Measurements from ENCODE around the gene CABP1.

DNA sequence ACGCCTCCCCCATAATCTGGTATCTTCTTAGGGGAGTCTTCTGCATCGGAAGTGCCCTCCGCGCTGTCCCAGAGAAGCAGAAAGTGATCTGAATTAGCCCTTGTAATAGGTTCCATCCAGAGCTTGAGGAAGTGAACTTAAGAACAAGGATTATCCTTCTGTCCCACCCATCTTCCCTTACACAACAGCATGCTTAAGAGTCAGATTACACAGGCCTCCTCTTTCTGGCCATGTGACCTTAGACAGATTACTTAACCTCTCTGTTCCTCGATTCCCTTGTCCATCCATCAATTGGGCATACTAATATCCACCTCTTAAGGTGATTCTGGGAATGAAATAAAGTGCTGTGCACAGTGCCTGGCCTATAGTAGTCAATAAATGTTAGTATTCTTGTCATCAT, 11.4 kb downstream of the CABP1 start:
- TF ChIP-seq POLR2A (IDR thresholded peaks at IDR 0.05) = no peak
- TF ChIP-seq, protein P1, sequence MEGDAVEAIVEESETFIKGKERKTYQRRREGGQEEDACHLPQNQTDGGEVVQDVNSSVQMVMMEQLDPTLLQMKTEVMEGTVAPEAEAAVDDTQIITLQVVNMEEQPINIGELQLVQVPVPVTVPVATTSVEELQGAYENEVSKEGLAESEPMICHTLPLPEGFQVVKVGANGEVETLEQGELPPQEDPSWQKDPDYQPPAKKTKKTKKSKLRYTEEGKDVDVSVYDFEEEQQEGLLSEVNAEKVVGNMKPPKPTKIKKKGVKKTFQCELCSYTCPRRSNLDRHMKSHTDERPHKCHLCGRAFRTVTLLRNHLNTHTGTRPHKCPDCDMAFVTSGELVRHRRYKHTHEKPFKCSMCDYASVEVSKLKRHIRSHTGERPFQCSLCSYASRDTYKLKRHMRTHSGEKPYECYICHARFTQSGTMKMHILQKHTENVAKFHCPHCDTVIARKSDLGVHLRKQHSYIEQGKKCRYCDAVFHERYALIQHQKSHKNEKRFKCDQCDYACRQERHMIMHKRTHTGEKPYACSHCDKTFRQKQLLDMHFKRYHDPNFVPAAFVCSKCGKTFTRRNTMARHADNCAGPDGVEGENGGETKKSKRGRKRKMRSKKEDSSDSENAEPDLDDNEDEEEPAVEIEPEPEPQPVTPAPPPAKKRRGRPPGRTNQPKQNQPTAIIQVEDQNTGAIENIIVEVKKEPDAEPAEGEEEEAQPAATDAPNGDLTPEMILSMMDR (IDR thresholded peaks at IDR 0.05) = no peak
